ENCODE measurements around the gene CTNNA3.

Gene CTNNA3

DNA sequence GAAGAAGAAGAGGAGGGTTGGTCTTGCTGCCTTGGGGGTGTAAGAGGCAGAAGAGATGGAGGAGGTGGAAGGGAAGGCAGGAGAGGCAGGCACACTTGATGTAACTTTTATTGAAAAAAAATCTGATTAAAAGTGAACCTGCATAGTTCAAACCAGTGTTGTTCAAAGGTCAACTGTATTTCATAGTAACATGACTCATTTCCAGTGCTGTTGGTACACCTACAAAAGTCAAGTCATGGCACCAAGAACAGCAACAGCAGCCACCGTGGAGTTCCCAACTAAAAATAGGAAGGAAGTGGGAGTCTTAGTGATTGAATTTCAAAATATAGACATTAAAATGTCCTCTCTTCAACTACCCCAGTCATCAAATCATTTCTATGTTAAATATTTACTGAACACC, 88.5 kb downstream of the CTNNA3 start:
- Histone ChIP-seq H3F3A (ENCODE audit: control insufficient read depth, insufficient read depth) (no peaks in the 10 kb centered on the region), H3K36me3 (ENCODE audit: control insufficient read depth, low read length) (no peaks in the 10 kb centered on the region), H3K27me3 (ENCODE audit: control insufficient read depth, low read length) (no peaks in the 10 kb centered on the region), H3K79me2 (ENCODE audit: control insufficient read depth, low read length) (no peaks in the 10 kb centered on the region), H4K20me1 (ENCODE audit: control insufficient read depth, insufficient read depth, low read depth, low read length) (no peaks in the 10 kb centered on the region), H3K27ac (ENCODE audit: low read depth, low read length) (no peak overlapping the region), H3K4me2 (ENCODE audit: low read length) (no peak overlapping the region), H3K4me1 (ENCODE audit: control insufficient read depth, low read length) (no peaks in the 10 kb centered on the region), H3K4me3 (ENCODE audit: low read length) (no peak overlapping the region), H3K9me2 (replicated peaks; ENCODE audit: control insufficient read depth, low read length) (no peaks in the 10 kb centered on the region), H3K9me3 (ENCODE audit: control insufficient read depth, insufficient read depth, low read length) (no peaks in the 10 kb centered on the region)
- TF ChIP-seq, protein P1, sequence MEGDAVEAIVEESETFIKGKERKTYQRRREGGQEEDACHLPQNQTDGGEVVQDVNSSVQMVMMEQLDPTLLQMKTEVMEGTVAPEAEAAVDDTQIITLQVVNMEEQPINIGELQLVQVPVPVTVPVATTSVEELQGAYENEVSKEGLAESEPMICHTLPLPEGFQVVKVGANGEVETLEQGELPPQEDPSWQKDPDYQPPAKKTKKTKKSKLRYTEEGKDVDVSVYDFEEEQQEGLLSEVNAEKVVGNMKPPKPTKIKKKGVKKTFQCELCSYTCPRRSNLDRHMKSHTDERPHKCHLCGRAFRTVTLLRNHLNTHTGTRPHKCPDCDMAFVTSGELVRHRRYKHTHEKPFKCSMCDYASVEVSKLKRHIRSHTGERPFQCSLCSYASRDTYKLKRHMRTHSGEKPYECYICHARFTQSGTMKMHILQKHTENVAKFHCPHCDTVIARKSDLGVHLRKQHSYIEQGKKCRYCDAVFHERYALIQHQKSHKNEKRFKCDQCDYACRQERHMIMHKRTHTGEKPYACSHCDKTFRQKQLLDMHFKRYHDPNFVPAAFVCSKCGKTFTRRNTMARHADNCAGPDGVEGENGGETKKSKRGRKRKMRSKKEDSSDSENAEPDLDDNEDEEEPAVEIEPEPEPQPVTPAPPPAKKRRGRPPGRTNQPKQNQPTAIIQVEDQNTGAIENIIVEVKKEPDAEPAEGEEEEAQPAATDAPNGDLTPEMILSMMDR (IDR thresholded peaks at IDR 0.05; ENCODE audit: low read depth, low read length, poor library complexity, severe bottlenecking) = no peak
- no peak for TF ChIP-seq EZH2phosphoT487 (IDR thresholded peaks at IDR 0.05; ENCODE audit: borderline replicate concordance, low read length)

DNA sequence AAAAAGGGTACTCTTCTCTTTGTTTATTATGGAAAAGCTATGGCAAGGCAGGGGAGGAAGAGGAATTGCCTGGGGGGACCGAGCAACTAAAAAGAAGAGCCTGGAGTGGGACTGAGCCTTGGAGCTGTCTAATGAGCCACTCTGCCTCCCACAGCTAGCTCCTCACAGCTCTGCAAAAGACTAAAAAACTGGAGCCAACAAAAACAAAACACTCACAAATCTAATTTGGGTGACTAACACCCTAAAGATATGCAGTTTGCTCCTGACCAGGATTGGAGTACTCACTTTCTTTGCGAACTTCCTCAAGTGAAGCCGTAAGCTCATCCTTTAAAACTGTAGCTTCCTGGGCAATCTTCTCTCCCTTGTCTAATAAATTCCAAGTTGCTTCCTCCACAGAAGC, 89.4 kb downstream of the CTNNA3 start:
- no peaks in the 10 kb centered on the region for H3K4me1 ChIP-seq (ENCODE audit: control insufficient read depth, low read length)
- H3K79me2 ChIP-seq (ENCODE audit: control insufficient read depth, low read length) = no peaks in the 10 kb centered on the region
- H3K9me2 ChIP-seq (replicated peaks; ENCODE audit: control insufficient read depth, low read length) = no peaks in the 10 kb centered on the region
- H3K4me2 ChIP-seq (ENCODE audit: low read length) = no peak overlapping the region
- H3F3A ChIP-seq (ENCODE audit: control insufficient read depth, insufficient read depth) = no peaks in the 10 kb centered on the region
- no peaks in the 10 kb centered on the region for H4K20me1 ChIP-seq (ENCODE audit: control insufficient read depth, insufficient read depth, low read depth, low read length)
- H3K4me3 ChIP-seq (ENCODE audit: low read length) = no peak overlapping the region
- no peaks in the 10 kb centered on the region for H3K27me3 ChIP-seq (ENCODE audit: control insufficient read depth, low read length)
- no peaks in the 10 kb centered on the region for H3K9me3 ChIP-seq (ENCODE audit: control insufficient read depth, insufficient read depth, low read length)
- no peak overlapping the region for H3K27ac ChIP-seq (ENCODE audit: low read depth, low read length)
- no peak for TF ChIP-seq EZH2phosphoT487 (IDR thresholded peaks at IDR 0.05; ENCODE audit: borderline replicate concordance, low read length)
- TF ChIP-seq, protein P1 (IDR thresholded peaks at IDR 0.05; ENCODE audit: low read depth, low read length, poor library complexity, severe bottlenecking) = no peak
- no peaks in the 10 kb centered on the region for H3K36me3 ChIP-seq (ENCODE audit: control insufficient read depth, low read length)

DNA sequence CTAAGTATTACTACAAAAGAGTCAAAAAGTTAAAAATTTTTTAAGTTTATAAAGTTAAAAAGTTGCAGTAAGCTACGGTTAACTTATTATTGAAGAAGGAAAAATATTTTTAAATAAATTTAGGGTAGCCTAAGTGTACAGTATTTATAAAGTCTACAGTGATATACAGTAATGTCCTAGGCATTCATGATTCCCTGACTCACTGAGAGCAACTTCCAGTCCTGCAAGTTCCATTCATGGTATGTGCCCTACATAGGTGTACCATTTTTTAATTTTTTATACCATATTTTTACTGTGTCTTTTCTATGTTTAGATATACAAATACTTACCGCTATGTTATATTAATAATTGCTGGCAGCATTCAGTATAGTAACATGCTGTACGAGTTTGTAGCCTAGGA, 92.3 kb downstream of the CTNNA3 start:
- no peaks in the 10 kb centered on the region for H3F3A ChIP-seq (ENCODE audit: control insufficient read depth, insufficient read depth)
- no peaks in the 10 kb centered on the region for H3K36me3 ChIP-seq (ENCODE audit: control insufficient read depth, low read length)
- no peaks in the 10 kb centered on the region for H3K9me3 ChIP-seq (ENCODE audit: control insufficient read depth, insufficient read depth, low read length)
- H3K4me2 ChIP-seq (ENCODE audit: low read length) = no peak overlapping the region
- no peak for TF ChIP-seq EZH2phosphoT487 (IDR thresholded peaks at IDR 0.05; ENCODE audit: borderline replicate concordance, low read length)
- TF ChIP-seq, protein P1 (IDR thresholded peaks at IDR 0.05; ENCODE audit: low read depth, low read length, poor library complexity, severe bottlenecking) = no peak
- H3K27me3 ChIP-seq (ENCODE audit: control insufficient read depth, low read length) = no peaks in the 10 kb centered on the region
- H3K4me3 ChIP-seq (ENCODE audit: low read length) = no peak overlapping the region
- no peaks in the 10 kb centered on the region for H3K79me2 ChIP-seq (ENCODE audit: control insufficient read depth, low read length)
- no peak overlapping the region for H3K27ac ChIP-seq (ENCODE audit: low read depth, low read length)
- no peaks in the 10 kb centered on the region for H3K9me2 ChIP-seq (replicated peaks; ENCODE audit: control insufficient read depth, low read length)
- no peaks in the 10 kb centered on the region for H3K4me1 ChIP-seq (ENCODE audit: control insufficient read depth, low read length)
- no peaks in the 10 kb centered on the region for H4K20me1 ChIP-seq (ENCODE audit: control insufficient read depth, insufficient read depth, low read depth, low read length)

DNA sequence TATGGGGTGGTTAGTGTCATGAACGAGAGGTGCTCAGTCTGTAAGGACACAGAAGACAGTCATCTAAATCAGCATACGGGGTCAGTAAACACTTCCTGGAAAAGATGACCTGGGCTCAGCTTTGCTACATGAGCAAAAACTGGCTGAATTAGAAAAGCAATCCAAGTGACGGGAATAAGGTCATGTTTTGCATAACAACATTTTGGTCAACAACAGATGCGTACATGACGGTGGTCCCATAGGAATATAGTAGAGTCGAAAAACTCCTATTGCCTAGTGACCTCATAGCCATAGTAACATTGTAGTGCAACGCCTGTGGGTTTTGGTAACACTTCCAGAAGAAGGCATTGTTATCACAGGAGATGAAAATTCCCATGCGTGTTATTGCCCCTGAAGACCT, 92.9 kb downstream of the CTNNA3 start:
- Histone ChIP-seq H3F3A (ENCODE audit: control insufficient read depth, insufficient read depth) (no peaks in the 10 kb centered on the region), H3K27ac (ENCODE audit: low read depth, low read length) (no peak overlapping the region), H3K4me3 (ENCODE audit: low read length) (no peak overlapping the region), H3K4me1 (ENCODE audit: control insufficient read depth, low read length) (no peaks in the 10 kb centered on the region), H3K36me3 (ENCODE audit: control insufficient read depth, low read length) (no peaks in the 10 kb centered on the region), H4K20me1 (ENCODE audit: control insufficient read depth, insufficient read depth, low read depth, low read length) (no peaks in the 10 kb centered on the region), H3K27me3 (ENCODE audit: control insufficient read depth, low read length) (no peaks in the 10 kb centered on the region), H3K9me2 (replicated peaks; ENCODE audit: control insufficient read depth, low read length) (no peaks in the 10 kb centered on the region), H3K9me3 (ENCODE audit: control insufficient read depth, insufficient read depth, low read length) (no peaks in the 10 kb centered on the region), H3K4me2 (ENCODE audit: low read length) (no peak overlapping the region), H3K79me2 (ENCODE audit: control insufficient read depth, low read length) (no peaks in the 10 kb centered on the region)
- TF ChIP-seq EZH2phosphoT487 (IDR thresholded peaks at IDR 0.05; ENCODE audit: borderline replicate concordance, low read length) = no peak
- TF ChIP-seq, protein P1 (IDR thresholded peaks at IDR 0.05; ENCODE audit: low read depth, low read length, poor library complexity, severe bottlenecking) = no peak

All from DOHH2 (cell line).